Right lobe of liver (tissue), 4 donors: ENCODE measurements around the gene SIRPA.

Source experiments
- CTCF ChIP-seq, 4 donors: fragments of 200-600 bp in 3 of 4; fragments of 450-650 bp in 1 of 4; IDR thresholded peaks; one replicate each; pipeline versions ENCODE4 v1.5.1 to v1.8.0; 2016 to 2022; ENCODE audit warnings: antibody characterized with exemption in 4 of 4, mild to moderate bottlenecking in 2 of 4
- POLR2A ChIP-seq: fragments of 450-650 bp; IDR thresholded peaks from one replicate; pipeline ENCODE4 v1.6.1; 2017; ENCODE audit warnings: antibody characterized with exemption, mild to moderate bottlenecking
- donor health status: DM: no; HTN: no; CAD: no.
- donor health status: DM: no; HTN: no; CAD: no.
- donor health status: DM: no; HTN: yes; CAD: no.

DNA sequence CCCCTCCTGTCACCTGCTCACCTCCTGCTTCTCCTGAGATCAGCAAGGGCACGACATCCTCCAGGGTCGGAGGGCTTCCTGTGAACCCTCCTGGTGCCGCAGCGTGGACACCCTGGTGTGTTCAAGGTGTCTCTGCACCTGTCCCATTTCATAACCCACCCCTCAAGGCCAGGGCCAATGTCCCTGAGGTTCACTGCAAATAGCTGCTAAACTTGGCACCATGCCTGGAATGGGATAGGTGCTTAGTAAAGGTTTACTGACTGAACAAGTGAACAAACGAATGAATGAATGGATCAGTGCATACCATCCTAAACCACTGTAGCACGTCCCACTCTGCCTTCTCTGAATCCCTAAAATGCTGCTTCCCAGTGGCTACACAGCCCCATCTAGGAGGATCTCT, 35.0 kb downstream of the SIRPA start:
- TF ChIP-seq CTCF (IDR thresholded peaks at IDR 0.05) (no peak), POLR2A (no peak)
